Measurements from ENCODE around the gene GJD3. TPM values are rescaled to one million over a fixed set of nuclear protein-coding genes. Genes with fewer than 3 reads are reported as not detected.

The GJD3 gene
- total RNA-seq, 1 experiment from 2014 or later = not detected

DNA sequence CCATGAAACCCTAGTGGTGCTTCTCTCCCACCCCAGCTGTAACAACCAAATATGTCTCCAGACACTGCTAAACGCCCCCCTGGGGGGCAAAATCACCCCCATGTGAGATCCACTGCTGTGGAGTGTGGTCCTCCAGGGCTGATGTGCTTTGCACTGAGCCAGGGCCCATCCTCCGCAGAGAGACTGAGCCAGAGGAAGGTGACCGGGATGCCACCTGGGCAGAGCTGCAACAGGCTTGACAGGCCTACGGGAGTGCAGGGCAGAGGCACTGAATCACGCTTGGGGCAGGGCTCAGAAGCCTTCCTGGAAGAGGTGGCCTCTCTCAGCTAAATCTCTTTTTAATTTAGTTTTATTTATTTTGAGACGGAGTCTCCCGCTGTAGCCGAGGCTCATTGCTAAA is 4.4 kb downstream of the GJD3 start:
- Histone ChIP-seq H3K79me2 (ENCODE audit: insufficient read depth, low read length) (no peaks in the 10 kb centered on the region), H3K9ac (ENCODE audit: extremely low read depth, insufficient read length, low read length) (no peak overlapping the region), H3K56ac (ENCODE audit: insufficient read length, low read depth, low read length) (no peak overlapping the region), H3K14ac (ENCODE audit: insufficient read depth, low read length) (no peak overlapping the region), H3K4me1 (ENCODE audit: insufficient read depth, low read length) (peaks cover 3% of the 10 kb centered on the region), H4K8ac (replicated peaks; ENCODE audit: insufficient read length, low read depth, low read length) (no peak overlapping the region), H2BK5ac (ENCODE audit: insufficient read length, low read length) (no peak overlapping the region), H2BK120ac (ENCODE audit: low read depth, low read length, poor library complexity, severe bottlenecking) (no peak overlapping the region), H4K91ac (ENCODE audit: insufficient read length, low read depth, low read length) (no peak overlapping the region), H4K5ac (ENCODE audit: insufficient read length, low read depth, low read length) (no peak overlapping the region), H3K9me3 (ENCODE audit: control insufficient read depth, low read depth, low read length) (no peaks in the 10 kb centered on the region), H4K20me1 (ENCODE audit: control insufficient read depth, insufficient read depth, insufficient read length) (no peaks in the 10 kb centered on the region), H2BK12ac (ENCODE audit: insufficient read length, low read depth, low read length) (no peak overlapping the region), H3K27ac (ENCODE audit: insufficient read length, low read depth, low read length) (no peak overlapping the region), H3K23ac (ENCODE audit: insufficient read length, low read depth, low read length) (no peak overlapping the region), H3K4ac (ENCODE audit: low read depth, low read length) (no peak overlapping the region), H3T11ph (ENCODE audit: low read length) (no peak overlapping the region), H3K4me2 (ENCODE audit: insufficient read depth, insufficient read length, low read length) (no peak overlapping the region), H2AK5ac (ENCODE audit: insufficient read length, low read length) (no peak overlapping the region), H3K23me2 (ENCODE audit: insufficient read length, low read depth, low read length, poor library complexity, severe bottlenecking) (peaks cover 10% of the 10 kb centered on the region), H3K18ac (ENCODE audit: insufficient read length, low read depth, low read length) (no peak overlapping the region), H3K79me1 (ENCODE audit: insufficient read depth, low read depth, low read length, poor library complexity, severe bottlenecking) (no peaks in the 10 kb centered on the region), H2AFZ (ENCODE audit: low read length) (no peak overlapping the region), H3K27me3 (ENCODE audit: insufficient read depth, low read length) (peaks cover 9% of the 10 kb centered on the region; the same call in 1 of the 2 replicates), H2BK15ac (ENCODE audit: low read depth, low read length) (no peak overlapping the region), H2BK20ac (ENCODE audit: low read depth, low read length, poor library complexity, severe bottlenecking) (no peak overlapping the region)
- Mint-ChIP-seq H3K4me1 (peaks cover 29 to 43% of the 10 kb centered on the region in 2 experiments), H3K9me3 (no peaks in the 10 kb centered on the region), H3K4me3 (no peak overlapping the region), H3K27me3 (ENCODE audit: low read depth) (peaks cover 43% of the 10 kb centered on the region), H3K36me3 (ENCODE audit: insufficient read depth in 1 of 3, low read depth in 3 of 3) (peaks cover 0 to 3% (median 3%) of the 10 kb centered on the region in 3 experiments; a peak in 3 of 7 replicates), H3K27ac (no peak overlapping the region)
- DNase-seq = no peak
- TF ChIP-seq, protein P1, sequence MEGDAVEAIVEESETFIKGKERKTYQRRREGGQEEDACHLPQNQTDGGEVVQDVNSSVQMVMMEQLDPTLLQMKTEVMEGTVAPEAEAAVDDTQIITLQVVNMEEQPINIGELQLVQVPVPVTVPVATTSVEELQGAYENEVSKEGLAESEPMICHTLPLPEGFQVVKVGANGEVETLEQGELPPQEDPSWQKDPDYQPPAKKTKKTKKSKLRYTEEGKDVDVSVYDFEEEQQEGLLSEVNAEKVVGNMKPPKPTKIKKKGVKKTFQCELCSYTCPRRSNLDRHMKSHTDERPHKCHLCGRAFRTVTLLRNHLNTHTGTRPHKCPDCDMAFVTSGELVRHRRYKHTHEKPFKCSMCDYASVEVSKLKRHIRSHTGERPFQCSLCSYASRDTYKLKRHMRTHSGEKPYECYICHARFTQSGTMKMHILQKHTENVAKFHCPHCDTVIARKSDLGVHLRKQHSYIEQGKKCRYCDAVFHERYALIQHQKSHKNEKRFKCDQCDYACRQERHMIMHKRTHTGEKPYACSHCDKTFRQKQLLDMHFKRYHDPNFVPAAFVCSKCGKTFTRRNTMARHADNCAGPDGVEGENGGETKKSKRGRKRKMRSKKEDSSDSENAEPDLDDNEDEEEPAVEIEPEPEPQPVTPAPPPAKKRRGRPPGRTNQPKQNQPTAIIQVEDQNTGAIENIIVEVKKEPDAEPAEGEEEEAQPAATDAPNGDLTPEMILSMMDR (conservative IDR thresholded peaks at IDR 0.05) = no peak
- no CpG with 5 or more reads among the region's 8 CpGs for WGBS (ENCODE audit: extremely low coverage, insufficient read length, low lambda C conversion rate)
